Upper lobe of left lung (tissue), 6 donors: ENCODE measurements around the gene HJV. TPM values are rescaled to one million over a fixed set of nuclear protein-coding genes. Genes with fewer than 3 reads are reported as not detected.
A peak's percentile ranks its signal among the peaks of the same experiment; 100 is the strongest.

ENCODE experiments used
- ATAC-seq, 2 donors: fragments of 200-7000 bp; cut with Tn5 transposase; one replicate each; pipeline ENCODE4 v1.9.1; 2022; ENCODE audit warnings: mild to moderate bottlenecking in 2 of 2, moderate library complexity in 2 of 2; ENCODE audit not compliant: low FRiP score in 2 of 2
- DNase-seq, 2 donors: peaks; one replicate each; pipeline ENCODE4 v3.0.0-alpha.2; 2019 to 2020
- H3K27ac ChIP-seq, 4 donors: fragments of 200-600 bp; sonication (generic); one replicate each; pipeline ENCODE4 v1.5.1; 2016 to 2019
- H3K27me3 ChIP-seq, 4 donors: fragments of 200-600 bp; sonication (generic); one replicate each; pipeline ENCODE4 v1.5.1; 2017 to 2019
- H3K36me3 ChIP-seq, 4 donors: fragments of 200-600 bp; sonication (generic); one replicate each; pipeline ENCODE4 v1.5.1; 2016 to 2019
- H3K4me1 ChIP-seq, 4 donors: fragments of 200-600 bp; sonication (generic); one replicate each; pipeline ENCODE4 v1.5.1; 2018 to 2019
- H3K4me3 ChIP-seq, 4 donors: fragments of 200-600 bp; sonication (generic); one replicate each; pipeline ENCODE4 v1.5.1; 2017 to 2019; ENCODE audit warnings: mild to moderate bottlenecking in 2 of 4, moderate library complexity in 1 of 4
- H3K9me3 ChIP-seq, 4 donors: fragments of 200-600 bp; sonication (generic); one replicate each; pipeline ENCODE4 v1.5.1; 2018 to 2019
- CTCF ChIP-seq, 6 experiments: fragments of 450-650 bp in 4 of 6; fragments of 200-600 bp in 2 of 6; sonication (generic) in 2 of 6; IDR thresholded peaks; one replicate each; pipeline ENCODE4 v1.5.1; 2016 to 2019; ENCODE audit warnings: antibody characterized with exemption in 6 of 6
- EP300 ChIP-seq, 4 donors: sonication (generic); formaldehyde crosslinking; IDR thresholded peaks; one replicate each; pipeline ENCODE4 v1.5.1; 2017; ENCODE audit warnings: antibody characterized with exemption in 4 of 4, control low read depth in 2 of 4
- POLR2A ChIP-seq, 4 donors: fragments of 450-650 bp; IDR thresholded peaks; one replicate each; pipeline ENCODE4 v1.5.1; 2016 to 2017; ENCODE audit warnings: antibody characterized with exemption in 4 of 4, mild to moderate bottlenecking in 2 of 4
- POLR2AphosphoS5 ChIP-seq, 2 donors: sonication (generic); formaldehyde crosslinking; IDR thresholded peaks; one replicate each; pipeline ENCODE4 v1.5.1; 2017; ENCODE audit warnings: antibody characterized with exemption in 2 of 2
- WGBS, 2 donors: methylation state at CpG; one replicate each; pipeline ENCODE4 v1.1.5; 2017 to 2018; 5-methylcytosine and 5-hydroxymethylcytosine counted together
- total RNA-seq, 6 donors: library from RNA; depleted of rRNA in 4 of 6; stranded (reverse); fragments of >200 nt in 4 of 6; gene quantifications; one replicate each; pipeline versions ENCODE4 v1.1.0 to v1.2.1, GENCODE V29; 2016 to 2021
- donor health status: DM: no; HTN: no; CAD: no; lungs with moderate emphysema.
- donor health status: DM: no; HTN: yes; CAD: no; lungs with severe emphysema.

HJV gene
- total RNA-seq, 6 donors from 2014 or later: not detected

GRCh38 chr1:146016891-146017290 lies 4.6 kb downstream of the HJV start:
- 56 to 81% methylated on average over 1 of the region's 1 CpG for WGBS, 2 donors
- no peak for DNase-seq

GRCh38 chr1:146013559-146013922 lies 8.0 kb downstream of the HJV start:
- H3K4me3 ChIP-seq: no peak overlapping the region
- H3K27ac ChIP-seq: no peak overlapping the region
- 58 to 74% methylated on average over 6 of the region's 6 CpGs for WGBS, 2 donors
- no peaks in the 10 kb centered on the region for H3K27me3 ChIP-seq
- peaks cover 26 to 41% (median 28%) of the 10 kb centered on the region in 4 donors for H3K4me1 ChIP-seq
- no peaks in the 10 kb centered on the region for H3K9me3 ChIP-seq
- TF ChIP-seq CTCF (IDR thresholded peaks at IDR 0.05) (no peak), POLR2AphosphoS5 (IDR thresholded peaks at IDR 0.05) (no peak), EP300 (IDR thresholded peaks at IDR 0.05) (no peak), POLR2A (IDR thresholded peaks at IDR 0.05) (no peak)
- DNase-seq: no peak
- H3K36me3 ChIP-seq: no peaks in the 10 kb centered on the region
- ATAC-seq: no peak

More at GRCh38 chr1:146016891-146017290, 4.6 kb downstream of the HJV start:
- ATAC-seq: no peak
- Histone ChIP-seq H3K4me1 (peaks cover 17 to 25% (median 20%) of the 10 kb centered on the region in 4 donors), H3K27me3 (peaks cover 0 to 7% (median 3%) of the 10 kb centered on the region in 4 donors), H3K4me3 (no peak overlapping the region), H3K9me3 (no peaks in the 10 kb centered on the region), H3K36me3 (no peaks in the 10 kb centered on the region), H3K27ac (no peak overlapping the region)
- TF ChIP-seq EP300 (IDR thresholded peaks at IDR 0.05): no peak
- TF ChIP-seq POLR2A (IDR thresholded peaks at IDR 0.05): no peak
- TF ChIP-seq CTCF (IDR thresholded peaks at IDR 0.05): no peak
- TF ChIP-seq POLR2AphosphoS5 (IDR thresholded peaks at IDR 0.05): no peak

- no peaks in the 10 kb centered on the region for H3K36me3 ChIP-seq
- peak in 1 of 2 donors; percentile 80 for ATAC-seq
- TF ChIP-seq EP300 (IDR thresholded peaks at IDR 0.05): peak in 1 of 4 donors; percentile 1
- no peak for TF ChIP-seq POLR2A (IDR thresholded peaks at IDR 0.05)
- TF ChIP-seq POLR2AphosphoS5 (IDR thresholded peaks at IDR 0.05): peak in 1 of 2 donors; percentile 47
- peak; percentile 51 to 84 (median 66) for TF ChIP-seq CTCF (IDR thresholded peaks at IDR 0.05)
- no peak overlapping the region for H3K4me3 ChIP-seq
- H3K27me3 ChIP-seq: no peaks in the 10 kb centered on the region
- no peak for DNase-seq
- H3K27ac ChIP-seq: peak overlapping the region in 2 of 4 donors; percentile 34 to 87
- 5 to 14% methylated on average over 4 of the region's 4 CpGs for WGBS, 2 donors
- H3K9me3 ChIP-seq: no peaks in the 10 kb centered on the region
- peaks cover 27 to 44% (median 31%) of the 10 kb centered on the region in 4 donors for H3K4me1 ChIP-seq
Observed at GRCh38 chr1:146012703-146013558, 8.6 kb downstream of the HJV start.

- DNase-seq (peak in 1 of 2 donors; percentile 82), ATAC-seq (peak; percentile 38 to 78)
- Histone ChIP-seq H3K36me3 (no peaks in the 10 kb centered on the region), H3K4me1 (peaks cover 49 to 68% (median 52%) of the 10 kb centered on the region in 4 donors), H3K9me3 (no peaks in the 10 kb centered on the region), H3K27ac (peak overlapping the region; percentile 71 to 87 (median 76)), H3K27me3 (no peaks in the 10 kb centered on the region), H3K4me3 (no peak overlapping the region)
- peak; percentile 24 to 36 for TF ChIP-seq POLR2AphosphoS5 (IDR thresholded peaks at IDR 0.05)
- peak in 1 of 4 donors; percentile 33 for TF ChIP-seq POLR2A (IDR thresholded peaks at IDR 0.05)
- TF ChIP-seq EP300 (IDR thresholded peaks at IDR 0.05): peak in 2 of 4 donors; percentile 22 to 37
- no peak for TF ChIP-seq CTCF (IDR thresholded peaks at IDR 0.05)
- 60 to 86% methylated on average over 8 of the region's 8 CpGs for WGBS, 2 donors
Observed at GRCh38 chr1:146010126-146010738, 11.3 kb downstream of the HJV start.
